HepG2 (cell line): ENCODE data around the gene DNM3. TPM values are rescaled to one million over a fixed set of nuclear protein-coding genes. Genes with fewer than 3 reads are reported as not detected.
"Not testable (repeated sequence)": the region's sequence is repeated elsewhere in the genome, so short reads cannot be mapped to it uniquely, and the experiment has no call there.

ENCODE experiments used
- ATAC-seq: fragments of 200-7000 bp; cut with Tn5 transposase; 3 replicates; pipeline ENCODE4 v1.9.1; 2020; ENCODE audit warnings: mild to moderate bottlenecking, moderate library complexity
- BruUV-seq: library from RNA; stranded (reverse); fragments of 400-500 nt; replicated peaks from 2 replicates; lab custom pipeline; 2021; lab: Mats Ljungman, UMichigan
- CTCF ChIA-PET: fragments of 300-600 bp; formaldehyde crosslinking; extraction: SDS; loops from one replicate; lab custom pipeline; 2021; ENCODE audit warnings: low total read pairs, inconsistent platforms, low intra/inter-chr PET ratio; lab: Yijun Ruan, JAX
- POLR2A ChIA-PET: fragments of 350-600 bp; sonication (Branson Sonifier 250); formaldehyde crosslinking; loops from one replicate; lab custom pipeline; 2020; ENCODE audit warnings: antibody characterized with exemption, inconsistent platforms; lab: Yijun Ruan, JAX
- DNase-seq: peaks from one replicate; pipeline ENCODE4 v3.0.0-alpha.2; 2015; ENCODE audit warnings: low spot score
- FAIRE-seq: peaks from 3 replicates; lab custom pipeline; 2011; peaks lifted over from hg19 to GRCh38; lab: Jason Lieb, UNC
- H2AFZ ChIP-seq: one replicate; pipeline ENCODE4 v1.6.1; 2011; ENCODE audit warnings: low read length, inconsistent platforms
- H3K27ac ChIP-seq: fragments of 300-600 bp; 3 replicates; pipeline ENCODE4 v1.8.0; 2011; ENCODE audit warnings: mixed run types, mild to moderate bottlenecking, mixed read lengths, low read length, inconsistent platforms; ENCODE audit not compliant: insufficient read depth; ENCODE audit errors: extremely low read length
- H3K27me3 ChIP-seq, 2 experiments: fragments of 200-600 bp in 1 of 2; 2 replicates in 1 of 2; 3 replicates in 1 of 2; pipeline versions ENCODE4 v1.6.0 to v1.8.0; 2011; ENCODE audit warnings: low read length in 2 of 2, mild to moderate bottlenecking in 2 of 2, moderate library complexity in 2 of 2, inconsistent platforms in 1 of 2; ENCODE audit not compliant: insufficient read depth in 2 of 2, control insufficient read depth in 1 of 2
- H3K36me3 ChIP-seq, 2 experiments: fragments of 200-600 bp in 1 of 2; replicated peaks in 1 of 2; 2 replicates in 1 of 2; 3 replicates in 1 of 2; pipeline versions ENCODE4 v1.5.1 to v1.8.0; 2011; ENCODE audit warnings: low read length in 2 of 2, inconsistent platforms in 1 of 2; ENCODE audit not compliant: insufficient read depth in 2 of 2, control insufficient read depth in 1 of 2
- H3K4me1 ChIP-seq: 2 replicates; pipeline ENCODE4 v1.5.1; 2012; ENCODE audit warnings: low read length, inconsistent platforms; ENCODE audit not compliant: insufficient read depth
- H3K4me2 ChIP-seq: 2 replicates; pipeline ENCODE4 v1.6.0; 2011; ENCODE audit warnings: low read depth, low read length, inconsistent platforms
- H3K4me3 ChIP-seq, 3 experiments: fragments of 200-600 bp in 1 of 3; sonication (generic), shearing (Covaris generic) in 1 of 3; replicated peaks in 1 of 3; 2 replicates each; pipeline ENCODE4 v1.5.1; 2011 to 2016; ENCODE audit warnings: low read length in 3 of 3, inconsistent platforms in 2 of 3, low read depth in 2 of 3, mild to moderate bottlenecking in 2 of 3, control low read depth in 1 of 3, mixed read lengths in 1 of 3; ENCODE audit not compliant: insufficient read depth in 1 of 3
- H3K79me2 ChIP-seq: one replicate; pipeline ENCODE4 v1.6.1; 2011; ENCODE audit warnings: low read length, inconsistent platforms; ENCODE audit not compliant: insufficient read depth
- H3K9ac ChIP-seq: 2 replicates; pipeline ENCODE4 v1.6.0; 2011; ENCODE audit warnings: mild to moderate bottlenecking, low read depth, low read length, inconsistent platforms; ENCODE audit not compliant: insufficient read depth
- H3K9me3 ChIP-seq: 2 replicates; pipeline ENCODE4 v1.5.1; 2012; ENCODE audit warnings: mild to moderate bottlenecking, low read length
- H4K20me1 ChIP-seq: 2 replicates; pipeline ENCODE4 v1.6.0; 2011; ENCODE audit warnings: inconsistent platforms, mild to moderate bottlenecking, low read length, moderate library complexity; ENCODE audit not compliant: insufficient read depth
- GTF3A ChIP-seq: sonication (generic); formaldehyde crosslinking; conservative IDR thresholded peaks from 2 replicates; pipeline ENCODE4 v1.4.0; 2020; ENCODE audit warnings: mild to moderate bottlenecking, missing genetic modification reagents
- ZNF3 ChIP-seq: IDR thresholded peaks from 2 replicates; pipeline ENCODE4 v1.7.0; 2017; ENCODE audit warnings: inconsistent platforms
- ZNF777 ChIP-seq: sonication (generic); formaldehyde crosslinking; IDR thresholded peaks from 2 replicates; pipeline ENCODE4 v1.4.0; 2020; ENCODE audit warnings: missing genetic modification reagents
- WGBS: methylation state at CpG from one replicate; pipeline ENCODE4 v1.1.6; 2017; ENCODE audit warnings: low lambda C conversion rate; 5-methylcytosine and 5-hydroxymethylcytosine counted together
- in situ Hi-C: cut with HindIII; loops from 2 replicates; pipeline ENCODE4 v1.10.0; 2017; ENCODE audit warnings: low pct_unique_long_range_greater_than_20kb; ENCODE audit not compliant: extremely low pct_ligation_motif_present
- intact Hi-C: fragments of 100-400 bp; cut with micrococcal nuclease; formaldehyde crosslinking; loops from one replicate; pipeline ENCODE4 v1.10.0; 2022; ENCODE audit not compliant: unreplicated experiment
- polyA plus RNA-seq, 8 experiments: library from polyadenylated mRNA; depleted of rRNA in 3 of 8; stranded (reverse) in 7 of 8; unstranded in 1 of 8; fragments of >200 nt; fragmentation: Illumina TruSeq in 4 of 8; extraction: Trizol in 4 of 8; gene quantifications; 2 replicates each; pipeline versions ENCODE4 v1.2.1 to v1.2.3, GENCODE V29; 2011 to 2016; ENCODE audit warnings: low read depth in 4 of 8, missing spikeins in 1 of 8, mixed read lengths in 1 of 8; ENCODE audit not compliant: insufficient read depth in 1 of 8
- total RNA-seq, 5 experiments: library from RNA; depleted of rRNA; stranded (reverse); fragments of >200 nt; fragmentation: Illumina TruSeq; extraction: Trizol; gene quantifications; 2 replicates each; pipeline ENCODE4 v1.2.3, GENCODE V29; 2016; ENCODE audit warnings: low read depth in 1 of 5
- TF ChIP-seq, protein P1 (sequence below): IDR thresholded peaks from 2 replicates; pipeline ENCODE4 v1.6.1; 2016; ENCODE audit warnings: control low read depth
- TF ChIP-seq, protein P2 (sequence below): sonication (generic); formaldehyde crosslinking; IDR thresholded peaks from 2 replicates; pipeline ENCODE4 v1.4.0; 2020; ENCODE audit warnings: missing genetic modification reagents
- TF ChIP-seq, protein P3 (sequence below): sonication (generic); formaldehyde crosslinking; IDR thresholded peaks from 2 replicates; pipeline ENCODE4 v1.8.1; 2023; ENCODE audit warnings: missing genetic modification reagents, mild to moderate bottlenecking, borderline replicate concordance

Gene DNM3
- total and polyA plus RNA-seq, 2 of the 13 experiments (the other 11 are each of a cell fraction or from before 2014, with no cell fraction given) = 0.05 TPM; not detected in 1

DNA sequence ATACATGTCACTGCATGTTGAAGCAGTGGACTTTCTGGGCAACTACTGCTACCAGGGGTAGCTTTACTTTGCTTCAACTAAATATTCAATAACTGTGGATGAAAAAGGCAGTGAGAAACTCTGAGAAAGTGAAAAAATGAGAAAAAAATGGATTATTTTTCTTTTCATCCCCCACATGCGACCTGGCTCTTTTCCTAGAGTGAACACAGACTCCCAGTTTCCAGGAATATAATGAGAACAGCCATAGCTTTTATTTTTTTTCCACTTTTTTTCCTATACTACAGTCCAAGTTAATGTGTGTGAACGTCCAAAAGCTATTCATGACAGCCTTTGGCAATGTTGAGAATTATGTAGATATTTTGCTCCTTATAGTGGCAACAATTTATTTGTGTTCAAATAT lies 230.4 kb downstream of the DNM3 start (continued):
- TF ChIP-seq, protein P1, sequence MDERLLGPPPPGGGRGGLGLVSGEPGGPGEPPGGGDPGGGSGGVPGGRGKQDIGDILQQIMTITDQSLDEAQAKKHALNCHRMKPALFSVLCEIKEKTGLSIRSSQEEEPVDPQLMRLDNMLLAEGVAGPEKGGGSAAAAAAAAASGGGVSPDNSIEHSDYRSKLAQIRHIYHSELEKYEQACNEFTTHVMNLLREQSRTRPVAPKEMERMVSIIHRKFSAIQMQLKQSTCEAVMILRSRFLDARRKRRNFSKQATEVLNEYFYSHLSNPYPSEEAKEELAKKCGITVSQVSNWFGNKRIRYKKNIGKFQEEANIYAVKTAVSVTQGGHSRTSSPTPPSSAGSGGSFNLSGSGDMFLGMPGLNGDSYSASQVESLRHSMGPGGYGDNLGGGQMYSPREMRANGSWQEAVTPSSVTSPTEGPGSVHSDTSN (CRISPR knock-in tag) = no peak
- TF ChIP-seq GTF3A (CRISPR knock-in tag) (no peak), ZNF3 (no peak), ZNF777 (CRISPR knock-in tag) (no peak)
- TF ChIP-seq, protein P2, sequence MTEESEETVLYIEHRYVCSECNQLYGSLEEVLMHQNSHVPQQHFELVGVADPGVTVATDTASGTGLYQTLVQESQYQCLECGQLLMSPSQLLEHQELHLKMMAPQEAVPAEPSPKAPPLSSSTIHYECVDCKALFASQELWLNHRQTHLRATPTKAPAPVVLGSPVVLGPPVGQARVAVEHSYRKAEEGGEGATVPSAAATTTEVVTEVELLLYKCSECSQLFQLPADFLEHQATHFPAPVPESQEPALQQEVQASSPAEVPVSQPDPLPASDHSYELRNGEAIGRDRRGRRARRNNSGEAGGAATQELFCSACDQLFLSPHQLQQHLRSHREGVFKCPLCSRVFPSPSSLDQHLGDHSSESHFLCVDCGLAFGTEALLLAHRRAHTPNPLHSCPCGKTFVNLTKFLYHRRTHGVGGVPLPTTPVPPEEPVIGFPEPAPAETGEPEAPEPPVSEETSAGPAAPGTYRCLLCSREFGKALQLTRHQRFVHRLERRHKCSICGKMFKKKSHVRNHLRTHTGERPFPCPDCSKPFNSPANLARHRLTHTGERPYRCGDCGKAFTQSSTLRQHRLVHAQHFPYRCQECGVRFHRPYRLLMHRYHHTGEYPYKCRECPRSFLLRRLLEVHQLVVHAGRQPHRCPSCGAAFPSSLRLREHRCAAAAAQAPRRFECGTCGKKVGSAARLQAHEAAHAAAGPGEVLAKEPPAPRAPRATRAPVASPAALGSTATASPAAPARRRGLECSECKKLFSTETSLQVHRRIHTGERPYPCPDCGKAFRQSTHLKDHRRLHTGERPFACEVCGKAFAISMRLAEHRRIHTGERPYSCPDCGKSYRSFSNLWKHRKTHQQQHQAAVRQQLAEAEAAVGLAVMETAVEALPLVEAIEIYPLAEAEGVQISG (CRISPR knock-in tag) = no peak
- TF ChIP-seq, protein P3, sequence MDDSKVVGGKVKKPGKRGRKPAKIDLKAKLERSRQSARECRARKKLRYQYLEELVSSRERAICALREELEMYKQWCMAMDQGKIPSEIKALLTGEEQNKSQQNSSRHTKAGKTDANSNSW = no peak

DNA sequence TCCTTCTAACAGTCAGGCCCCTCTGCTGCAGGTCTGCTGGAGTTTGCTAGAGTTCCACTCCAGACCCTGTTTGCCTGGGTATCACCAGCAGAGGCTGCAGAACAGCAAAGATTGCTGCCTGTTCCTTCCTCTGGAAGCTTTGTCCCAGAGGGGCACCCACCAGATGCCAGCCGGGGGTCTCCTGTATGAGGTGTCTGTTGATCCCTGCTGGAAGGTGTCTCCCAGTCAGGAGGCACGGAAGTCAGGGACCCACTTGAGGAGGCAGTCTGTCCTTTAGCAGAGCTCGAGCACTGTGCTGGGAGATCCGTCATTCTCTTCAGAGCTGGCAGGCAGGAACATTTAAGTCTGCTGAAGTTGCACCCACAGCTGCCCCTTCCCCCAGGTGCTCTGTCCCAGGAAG lies 238.6 kb downstream of the DNM3 start:
- H2AFZ ChIP-seq, ATAC-seq, FAIRE-seq, H3K9me3 ChIP-seq, H3K27ac ChIP-seq, H4K20me1 ChIP-seq, CTCF ChIA-PET, POLR2A ChIA-PET, H3K79me2 ChIP-seq, H3K4me1 ChIP-seq, in situ Hi-C loops, H3K4me2 ChIP-seq, H3K4me3 ChIP-seq, BruUV-seq, DNase-seq, intact Hi-C loops, H3K27me3 ChIP-seq, H3K36me3 ChIP-seq, H3K9ac ChIP-seq: not testable (repeated sequence)
- 0% methylated on average over 1 of the region's 4 CpGs for WGBS
